ENCODE measurements around the gene TLK1.
"Not testable (repeated sequence)": the region's sequence is repeated elsewhere in the genome, so short reads cannot be mapped to it uniquely, and the experiment has no call there.

The TLK1 gene

DNA sequence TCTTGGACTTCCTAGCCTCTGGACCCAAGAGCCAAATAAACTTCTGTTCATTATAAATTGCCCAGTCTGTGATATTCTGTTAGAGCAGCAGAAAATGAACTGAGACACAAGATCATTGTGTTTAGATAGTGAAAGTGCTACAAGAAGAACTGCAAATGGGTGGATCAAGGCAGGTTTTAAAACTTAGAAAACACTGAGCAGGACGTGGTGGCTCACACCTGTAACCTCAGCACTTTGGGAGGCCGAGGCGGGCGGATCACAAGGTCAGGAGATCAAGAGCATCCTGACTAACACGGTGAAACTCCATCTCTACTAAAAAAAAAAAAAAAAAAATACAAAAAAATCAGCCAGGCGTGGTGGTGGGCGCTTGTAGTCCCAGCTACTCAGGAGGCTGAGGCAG lies 84.3 kb downstream of the TLK1 start:
- DNase-seq = not testable (repeated sequence)

DNA sequence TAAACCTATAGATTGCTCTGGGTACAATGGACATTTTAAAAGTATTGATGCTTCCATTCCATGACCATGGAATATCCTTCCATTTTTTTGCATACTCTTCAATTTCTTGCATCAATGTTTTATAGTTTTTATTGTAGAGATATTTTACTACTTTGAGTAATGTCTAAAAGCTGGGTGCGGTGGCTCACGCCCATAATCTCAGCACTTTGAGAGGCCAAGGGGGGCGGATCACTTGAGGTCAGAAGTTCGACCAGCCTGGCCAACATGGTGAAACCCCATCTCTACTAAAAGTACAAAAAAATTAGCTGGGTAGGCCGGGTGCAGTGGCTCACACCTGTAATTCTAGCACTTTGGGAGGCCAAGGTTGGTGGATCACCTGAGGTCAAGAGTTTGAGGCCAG lies 88.5 kb downstream of the TLK1 start:
- no peak for DNase-seq

DNA sequence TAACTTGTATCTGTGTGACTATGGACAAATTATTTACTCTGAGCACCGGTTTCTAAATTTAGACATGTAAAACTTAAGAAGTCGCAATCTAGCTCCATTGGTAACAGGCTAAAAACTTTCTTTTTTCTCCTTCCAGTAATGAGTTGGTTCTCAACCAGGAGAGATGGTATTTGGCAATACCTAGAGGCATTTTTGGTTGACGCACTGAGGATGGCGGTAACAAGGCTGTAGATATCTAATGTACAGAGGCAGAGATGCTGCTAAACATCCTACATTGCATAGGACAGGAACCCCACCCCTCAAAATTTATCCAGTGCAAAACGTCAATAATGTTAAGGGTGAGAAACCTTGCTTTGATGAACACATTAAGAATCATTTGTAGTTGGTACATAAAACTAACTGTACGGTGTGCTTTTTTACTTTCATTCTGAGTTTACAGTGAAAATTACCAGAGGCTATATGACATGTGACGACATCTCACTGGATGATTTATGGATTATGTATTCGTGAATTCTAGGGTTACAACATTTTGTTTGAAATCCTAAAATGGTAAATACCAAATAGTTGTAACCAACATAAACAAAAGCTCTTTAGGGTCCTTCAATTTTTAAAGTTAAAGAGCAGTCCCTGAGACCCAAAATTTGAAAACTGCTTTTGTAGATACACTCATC lies 91.3 kb downstream of the TLK1 start:
- no peak for DNase-seq

DNA sequence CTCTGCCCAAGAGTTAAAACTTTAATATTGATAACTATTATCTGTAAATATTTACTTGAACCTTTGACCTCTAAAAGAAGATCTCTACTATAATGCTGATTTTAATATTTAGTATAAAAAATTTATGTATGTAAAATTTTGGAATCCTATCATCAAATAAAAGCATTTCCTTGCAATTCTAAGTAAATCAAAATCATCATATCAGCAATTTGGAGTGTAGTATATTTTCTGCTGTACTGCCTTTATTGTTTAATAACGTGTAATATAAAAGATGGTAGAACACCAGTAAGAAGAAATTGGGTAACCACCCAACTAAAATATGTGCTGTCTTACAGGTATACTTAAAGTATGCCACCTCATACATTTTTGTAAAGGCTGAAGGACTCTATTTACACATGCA lies 94.6 kb downstream of the TLK1 start:
- DNase-seq = no peak

DNA sequence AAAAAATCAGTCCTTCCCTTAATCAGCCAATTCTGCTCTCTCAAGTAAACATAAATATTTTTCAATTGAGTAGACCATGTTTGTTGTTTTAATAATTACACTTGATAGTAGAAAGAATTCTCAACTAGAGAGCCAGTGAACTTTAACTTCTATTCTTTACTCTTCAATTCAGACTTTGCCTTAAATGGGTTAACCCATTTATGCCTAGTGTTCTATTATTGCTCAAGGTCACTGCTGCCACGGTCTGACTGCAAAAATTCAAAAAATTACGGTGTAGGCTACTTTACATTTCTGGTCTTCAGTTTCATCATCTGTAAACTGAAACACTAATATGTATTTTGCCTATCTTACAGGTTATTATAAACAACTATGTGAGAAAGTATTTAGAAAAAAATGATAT lies 103.1 kb downstream of the TLK1 start:
- DNase-seq = no peak

DNA sequence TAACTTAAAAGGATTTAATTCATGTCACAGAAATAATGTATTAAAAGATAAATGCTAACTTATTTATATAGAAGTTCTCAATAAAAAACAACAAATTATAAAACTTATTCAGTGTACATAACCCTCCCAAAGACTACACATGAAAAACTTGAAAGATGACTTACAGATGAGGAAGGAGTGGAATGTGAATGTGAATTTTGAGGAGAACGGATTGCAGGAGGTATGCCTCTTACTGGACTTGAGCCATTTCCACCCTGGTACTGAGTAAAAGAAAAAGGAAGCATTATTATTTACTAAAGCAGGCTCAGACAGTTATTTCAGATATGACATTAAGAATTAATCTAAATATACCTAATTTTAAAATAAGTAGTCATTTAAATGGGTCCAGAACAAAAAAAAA lies 104.4 kb downstream of the TLK1 start:
- no peak for DNase-seq

DNA sequence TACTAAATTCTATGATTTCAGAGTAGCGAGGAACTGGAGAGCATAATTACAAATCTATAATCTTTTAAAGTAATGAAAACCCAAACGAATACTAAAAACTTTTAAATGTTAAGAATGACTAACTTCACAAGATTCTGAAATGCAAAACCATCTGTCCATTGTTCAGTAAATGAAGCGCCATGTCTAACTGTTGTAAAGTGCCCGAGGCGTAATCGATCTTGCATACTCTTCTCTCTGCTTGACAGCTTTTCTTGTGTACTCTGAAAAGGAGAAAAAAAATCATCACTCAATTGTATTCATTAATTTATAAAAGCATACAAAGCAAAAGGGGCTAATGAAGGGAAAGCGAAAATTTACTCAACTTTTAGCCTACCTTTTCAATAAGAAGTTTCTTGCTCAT lies 111.0 kb downstream of the TLK1 start:
- DNase-seq = no peak

DNA sequence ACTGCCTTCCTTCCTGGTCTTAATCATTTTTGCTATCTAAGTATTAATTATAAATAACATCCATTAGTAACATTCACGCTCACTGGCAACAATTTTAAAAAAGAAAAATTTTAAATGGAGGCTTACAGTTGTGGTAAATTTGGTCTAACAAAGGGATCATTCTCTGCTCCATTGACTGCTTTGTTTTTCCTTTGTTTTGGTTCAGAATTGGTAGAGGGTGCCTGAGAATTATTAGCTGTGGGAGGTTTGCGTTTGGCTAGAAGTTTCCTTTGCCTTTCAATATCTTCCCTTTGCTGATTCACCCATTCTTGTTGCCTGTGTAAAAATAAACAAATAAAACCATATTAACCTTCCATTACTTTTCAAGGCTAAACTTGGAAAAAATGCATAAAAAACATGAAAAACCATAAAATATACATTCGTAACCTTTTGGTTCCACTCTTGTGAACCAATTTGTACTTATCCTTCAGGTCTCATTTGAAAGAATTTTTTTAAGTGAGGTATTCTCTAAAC lies 114.6 kb downstream of the TLK1 start:
- no peak for DNase-seq

DNA sequence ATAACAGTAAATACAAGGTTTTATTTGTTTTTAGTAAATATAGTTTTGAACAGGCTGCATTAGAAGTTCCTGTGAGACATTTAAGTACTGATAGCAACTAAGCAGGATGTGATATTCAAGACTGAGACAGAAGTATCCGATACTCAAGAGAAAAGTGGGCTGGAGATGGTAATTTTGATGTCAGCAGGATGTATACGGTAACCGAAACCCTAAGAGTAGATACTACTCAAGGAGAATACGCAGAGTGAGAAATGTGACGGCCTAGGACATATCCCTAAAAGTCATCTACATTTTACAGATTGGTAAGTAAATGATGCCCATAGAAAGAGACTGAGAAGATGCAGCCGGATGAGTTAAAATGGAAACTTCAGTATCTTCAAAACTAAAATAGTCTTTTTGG lies 116.3 kb downstream of the TLK1 start:
- DNase-seq = no peak

DNA sequence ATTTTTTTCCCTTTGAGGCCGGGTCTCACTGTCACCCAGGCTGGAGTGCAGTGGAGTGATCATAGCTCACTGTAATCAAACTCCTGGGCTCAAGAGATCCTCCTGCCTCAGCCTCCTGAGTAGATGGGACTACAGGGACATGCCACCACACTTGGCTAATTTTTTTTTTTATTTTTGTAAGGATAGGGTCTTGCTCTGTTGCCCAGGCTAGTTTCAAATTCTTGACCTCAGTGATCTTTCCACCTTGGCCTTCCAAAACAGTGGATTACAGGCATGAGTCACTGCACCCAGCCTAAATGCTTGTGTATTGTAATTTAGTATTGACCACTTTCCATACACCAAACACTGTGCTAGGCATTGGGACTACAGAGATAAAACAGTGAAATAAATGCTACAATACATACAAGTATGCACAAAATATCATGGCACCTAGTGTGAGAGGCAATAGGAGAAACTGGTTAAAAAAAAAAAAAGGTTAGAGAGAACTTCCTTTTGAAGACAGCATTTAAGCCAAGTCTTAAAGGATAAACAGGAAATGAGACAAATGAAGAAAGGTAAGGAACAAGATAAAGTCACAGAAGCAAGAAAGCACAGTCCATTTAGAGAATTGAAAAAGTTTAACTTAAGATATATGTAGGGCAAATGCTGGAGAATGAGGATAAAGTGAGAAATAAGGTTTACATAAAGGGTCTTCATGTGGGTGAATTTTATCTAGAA lies 118.3 kb downstream of the TLK1 start:
- DNase-seq = no peak

DNA sequence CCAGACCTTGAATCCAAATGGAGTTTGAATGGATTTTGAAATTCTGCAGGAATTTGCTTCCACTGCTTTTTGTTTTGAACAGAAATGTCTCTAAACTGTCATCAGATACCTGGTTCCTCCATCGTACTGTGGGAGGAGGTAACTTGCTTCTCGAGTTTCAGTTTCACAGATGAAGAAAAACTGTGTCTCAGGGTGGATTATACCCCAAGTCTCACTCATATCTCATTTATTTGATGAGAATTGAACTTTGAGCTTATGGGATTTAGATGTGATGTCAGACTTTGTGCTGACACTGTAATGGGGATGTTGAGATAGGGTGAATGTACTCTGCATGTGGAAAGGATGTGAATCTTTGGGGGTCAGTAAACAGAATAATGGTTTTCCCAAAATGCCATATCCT lies 124.2 kb downstream of the TLK1 start:
- no peak for DNase-seq

DNA sequence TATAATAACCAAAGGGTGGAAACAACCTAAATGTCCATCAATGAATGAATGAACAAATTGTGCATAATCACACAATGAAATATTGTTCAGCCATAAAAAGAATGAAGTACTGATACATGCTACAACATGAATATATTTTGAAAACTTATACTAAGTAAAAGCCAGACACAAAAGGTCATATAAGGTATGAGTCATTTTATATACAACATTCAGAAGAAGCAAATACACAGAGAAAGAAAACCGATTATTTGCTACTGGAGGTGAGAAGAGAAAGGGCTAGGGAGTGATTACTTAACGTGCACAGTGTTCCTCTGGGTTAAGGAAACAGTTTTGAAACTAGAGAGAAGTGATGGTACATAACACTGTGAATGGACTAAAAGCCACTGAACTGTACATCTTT lies 126.4 kb downstream of the TLK1 start:
- no peak for DNase-seq

DNA sequence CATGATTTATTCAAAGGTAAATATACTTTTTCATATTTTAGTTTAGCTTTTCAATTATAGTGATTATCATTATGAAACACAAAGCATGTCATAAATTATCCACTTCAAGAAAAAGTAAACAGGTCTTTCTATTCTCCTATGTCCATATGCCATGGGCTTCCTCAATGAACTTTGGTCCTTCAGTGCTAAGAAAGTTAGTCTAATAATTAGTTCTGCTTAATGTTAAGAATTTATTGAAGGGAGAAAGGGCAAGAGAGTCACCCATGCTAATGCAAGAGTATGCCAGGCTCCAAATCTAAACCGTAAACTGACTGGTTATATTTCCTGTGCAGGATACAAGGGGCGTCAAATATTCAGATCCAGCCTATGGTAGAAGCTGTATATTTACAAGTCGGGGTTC lies 135.5 kb downstream of the TLK1 start:
- DNase-seq = no peak

DNA sequence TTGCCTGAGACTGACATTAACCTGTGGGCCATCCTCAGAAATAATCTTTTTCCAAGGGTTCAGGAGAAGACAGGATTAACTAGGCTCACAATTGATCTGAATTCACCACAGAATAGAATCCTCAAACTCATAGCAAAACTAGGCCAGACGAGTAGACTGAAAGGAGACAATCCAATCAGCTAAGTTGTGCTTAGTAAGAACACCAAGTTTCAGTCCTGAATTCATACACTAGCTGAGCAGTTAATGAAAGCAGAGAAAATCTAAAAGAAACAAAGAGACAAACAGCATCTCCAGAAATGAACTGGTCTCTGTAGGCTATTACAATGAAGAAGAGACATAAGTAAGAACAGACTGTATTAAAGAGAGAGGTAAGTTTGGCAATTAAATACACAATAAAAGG lies 142.2 kb downstream of the TLK1 start:
- no peak for DNase-seq

DNA sequence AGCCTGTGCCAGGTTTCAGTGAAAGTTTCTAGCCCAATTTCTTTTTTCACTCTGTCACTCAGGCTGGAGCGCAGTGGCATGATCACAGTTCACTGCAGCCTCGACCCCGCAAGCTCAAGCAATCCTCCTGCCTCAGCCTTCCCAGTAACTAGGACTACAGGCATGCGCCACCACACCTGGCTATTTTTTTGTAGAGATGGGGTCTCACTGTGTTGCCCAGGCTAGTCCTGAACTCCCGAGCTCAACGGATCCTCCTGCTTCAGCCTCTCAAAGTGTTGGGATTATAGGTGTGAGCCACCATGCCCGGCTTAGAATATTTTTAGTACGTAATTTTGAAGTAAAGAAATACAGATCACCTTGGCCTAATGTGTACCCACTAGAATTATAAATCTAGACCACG lies 144.6 kb downstream of the TLK1 start:
- DNase-seq = no peak

DNA sequence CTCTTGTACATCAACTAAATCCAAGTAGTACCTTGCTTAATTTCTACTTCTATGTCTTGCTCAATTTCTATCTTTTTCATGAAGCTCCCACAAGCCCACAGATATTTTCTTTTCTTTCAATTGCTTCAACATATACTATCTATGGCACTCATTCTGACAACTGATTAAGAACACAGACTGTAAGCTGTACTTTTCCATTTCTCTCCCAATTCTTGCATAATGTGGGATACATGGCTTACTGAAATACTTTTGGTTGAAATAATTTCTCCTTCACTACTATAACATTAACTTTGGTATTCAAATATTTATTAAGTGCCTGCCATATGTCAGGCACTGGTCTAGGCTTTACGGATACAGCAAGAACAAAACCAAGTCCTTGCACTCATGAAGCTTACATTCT lies 146.8 kb downstream of the TLK1 start:
- DNase-seq = no peak

DNA sequence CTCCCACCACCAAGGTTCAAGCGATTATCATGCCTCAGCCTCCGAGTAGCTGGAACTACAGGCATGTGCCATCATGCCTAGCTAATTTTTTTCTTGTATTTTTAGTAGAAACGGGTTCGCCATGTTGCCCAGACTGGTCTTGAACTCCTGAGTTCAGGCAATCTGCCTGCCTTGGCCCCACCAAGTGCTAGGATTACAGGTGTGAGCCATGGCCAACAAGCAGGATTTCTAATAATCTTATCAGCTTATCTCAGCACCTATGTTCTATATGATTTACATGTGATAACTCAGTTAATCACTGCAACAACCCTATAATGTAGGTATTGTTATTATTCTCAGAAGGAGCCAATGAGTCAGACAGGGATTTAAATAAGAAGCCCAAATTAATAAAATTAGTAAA lies 151.3 kb downstream of the TLK1 start:
- DNase-seq = no peak

DNA sequence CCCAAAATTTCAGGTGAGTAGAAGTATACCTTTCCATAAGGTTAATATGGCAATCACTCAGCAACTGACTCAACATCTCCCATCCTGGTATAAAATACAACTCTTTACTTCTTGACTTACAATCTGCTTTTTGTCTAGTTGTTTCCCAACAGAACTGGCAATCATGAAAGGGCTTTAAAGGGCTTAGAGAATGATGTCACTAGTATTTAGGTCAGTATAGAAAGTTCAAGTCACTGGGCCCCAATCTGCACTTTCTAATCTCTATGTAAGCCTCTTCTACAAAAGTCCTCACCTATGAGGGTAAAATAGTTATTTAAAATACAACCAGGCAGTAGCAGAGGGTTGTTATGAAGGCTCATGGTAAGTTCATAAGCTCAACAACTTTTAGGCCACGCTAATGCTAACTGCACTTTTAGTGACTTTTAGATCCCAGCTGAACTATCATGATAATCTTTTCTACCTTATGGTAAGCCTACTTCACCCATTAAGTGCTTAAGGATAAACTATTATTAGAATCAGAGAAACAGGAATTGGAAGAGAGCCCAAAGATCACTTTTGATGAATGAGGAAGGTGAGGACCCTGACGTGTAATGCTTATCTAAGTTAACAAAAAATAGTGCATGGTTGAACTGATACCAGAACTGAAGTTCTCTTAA lies 152.0 kb downstream of the TLK1 start:
- no peak for DNase-seq

DNA sequence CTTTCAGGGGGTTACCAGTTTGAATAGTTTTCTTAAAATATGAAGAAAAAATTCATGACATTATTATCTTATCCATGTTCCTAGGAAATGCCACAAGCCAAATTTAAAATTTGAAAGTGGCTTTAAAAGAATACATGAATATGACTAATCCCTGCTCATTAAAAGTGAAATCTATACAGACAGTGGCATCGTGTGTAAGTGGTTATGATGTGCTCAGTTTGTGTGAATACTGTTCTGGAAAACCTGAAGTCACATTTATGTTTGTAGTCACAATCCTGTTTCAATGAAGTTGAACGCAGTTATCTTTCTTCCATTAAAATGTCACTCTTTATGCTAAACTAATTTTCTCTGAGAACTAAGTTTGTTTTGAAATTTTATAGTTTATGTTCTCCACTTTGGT lies 155.9 kb downstream of the TLK1 start:
- no peak for DNase-seq

DNA sequence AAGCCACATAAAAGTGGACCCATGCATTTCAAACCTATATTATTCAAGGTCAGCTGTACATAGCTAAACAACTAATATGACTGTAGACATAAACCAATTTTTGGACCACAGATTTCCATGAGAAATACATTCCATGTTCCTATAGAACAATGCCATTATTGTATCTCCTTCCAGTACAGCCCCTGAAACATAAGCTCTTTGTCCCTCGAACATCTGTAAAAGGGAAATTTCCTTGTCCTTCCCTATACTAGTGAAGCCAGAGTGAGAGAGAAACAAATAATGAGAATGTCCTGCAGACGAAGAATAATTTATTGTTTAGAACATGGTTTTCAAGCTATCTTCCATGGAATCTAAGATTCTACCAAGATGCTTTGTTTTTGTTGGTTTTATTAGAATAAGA lies 156.3 kb downstream of the TLK1 start:
- DNase-seq = no peak

DNA sequence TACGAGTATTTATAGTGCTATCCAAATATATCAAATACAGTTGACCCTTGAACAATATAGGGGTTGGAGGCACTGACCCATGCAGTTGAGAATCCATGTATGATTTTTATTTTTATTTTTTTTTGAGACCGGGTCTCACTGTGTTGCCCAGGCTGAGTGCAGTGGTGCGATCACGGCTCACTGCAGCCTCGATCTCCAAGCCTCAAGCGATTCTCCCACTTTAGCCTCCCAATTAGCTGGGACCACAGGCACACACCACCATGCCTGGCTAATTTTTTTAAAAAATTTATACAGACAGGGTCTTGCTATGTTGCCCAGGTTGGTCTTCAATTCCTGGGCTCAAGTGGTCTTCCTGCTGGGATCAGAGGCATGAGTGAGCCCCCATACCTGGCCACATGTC lies 161.0 kb downstream of the TLK1 start:
- DNase-seq = no peak

DNA sequence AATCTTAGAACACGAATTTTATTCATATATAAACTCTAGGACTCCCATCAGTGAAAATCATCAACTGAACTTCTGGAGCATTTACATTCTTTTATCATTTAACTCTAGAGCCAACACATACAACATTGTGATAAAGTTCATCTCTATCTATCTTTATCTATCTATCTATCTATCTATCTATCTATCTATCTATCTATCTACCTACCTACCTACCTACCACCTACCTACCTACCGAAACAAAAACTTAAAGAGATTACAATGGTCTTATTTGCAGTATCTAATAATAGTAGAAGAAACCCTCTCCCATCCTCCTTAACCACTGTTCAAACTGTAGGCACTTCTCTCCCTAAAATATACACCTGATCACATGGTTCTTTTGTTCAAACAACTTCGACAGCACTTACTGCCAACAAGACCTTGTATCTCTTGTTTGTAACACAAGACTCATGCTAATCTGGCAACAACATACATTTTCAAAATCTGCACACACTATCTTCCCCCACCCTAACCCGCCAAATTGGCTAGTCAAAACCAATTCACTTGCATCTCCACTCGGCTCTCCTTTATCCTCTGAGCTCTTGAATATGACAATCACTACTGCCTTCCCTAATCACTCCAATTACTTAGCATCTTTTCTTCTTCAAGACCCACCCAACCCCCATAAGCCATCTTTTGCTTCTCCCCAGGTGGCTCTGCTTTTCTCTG lies 162.6 kb downstream of the TLK1 start:
- no peak for DNase-seq

DNA sequence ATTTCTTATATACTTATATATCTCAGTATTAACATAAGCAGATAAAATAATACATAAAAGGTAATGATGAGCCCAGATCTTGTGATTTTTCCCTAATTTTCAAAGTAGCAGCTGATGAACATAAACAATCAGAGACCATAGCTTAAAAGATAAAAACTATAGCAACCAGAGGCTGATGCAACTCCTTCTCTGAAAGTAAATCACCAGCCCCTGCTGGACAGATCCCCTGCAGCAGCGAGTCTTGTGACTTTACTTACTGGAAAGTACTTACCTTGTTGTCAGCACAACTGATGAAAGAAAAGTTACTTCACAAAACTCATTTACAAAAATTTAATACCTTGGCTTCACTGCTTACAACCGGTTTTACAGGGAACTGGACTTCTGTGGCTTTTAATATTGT lies 164.4 kb downstream of the TLK1 start:
- DNase-seq = no peak
